GM12874 (cell line): ENCODE data around the gene ZDHHC1.

Source experiments
- TF ChIP-seq, protein P1 (sequence below): IDR thresholded peaks from 2 replicates; pipeline ENCODE4 v1.5.1; 2011; ENCODE audit warnings: low read depth, mild to moderate bottlenecking, control low read depth, low read length, moderate library complexity; ENCODE audit not compliant: insufficient read depth

The ZDHHC1 gene

DNA sequence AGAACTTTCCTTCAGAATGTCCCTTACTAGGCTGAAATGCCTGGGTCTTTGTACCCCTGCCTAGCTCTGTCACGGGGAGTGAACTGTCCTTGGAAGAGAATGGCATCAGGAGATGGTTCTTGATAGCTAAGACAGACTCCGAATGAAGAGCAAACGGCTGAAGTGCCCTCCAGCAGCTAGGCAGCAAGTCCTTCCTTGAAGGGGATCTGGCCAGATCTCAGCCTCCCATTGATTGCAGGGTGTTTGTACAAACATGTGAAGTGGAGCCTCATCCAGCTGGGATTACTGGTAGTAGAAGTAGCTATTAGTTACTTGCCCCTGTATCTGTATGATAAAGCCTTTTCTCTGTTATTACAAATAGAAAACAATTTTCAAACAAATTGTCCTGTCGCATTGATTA is 58.7 kb downstream of the ZDHHC1 start:
- TF ChIP-seq, protein P1, sequence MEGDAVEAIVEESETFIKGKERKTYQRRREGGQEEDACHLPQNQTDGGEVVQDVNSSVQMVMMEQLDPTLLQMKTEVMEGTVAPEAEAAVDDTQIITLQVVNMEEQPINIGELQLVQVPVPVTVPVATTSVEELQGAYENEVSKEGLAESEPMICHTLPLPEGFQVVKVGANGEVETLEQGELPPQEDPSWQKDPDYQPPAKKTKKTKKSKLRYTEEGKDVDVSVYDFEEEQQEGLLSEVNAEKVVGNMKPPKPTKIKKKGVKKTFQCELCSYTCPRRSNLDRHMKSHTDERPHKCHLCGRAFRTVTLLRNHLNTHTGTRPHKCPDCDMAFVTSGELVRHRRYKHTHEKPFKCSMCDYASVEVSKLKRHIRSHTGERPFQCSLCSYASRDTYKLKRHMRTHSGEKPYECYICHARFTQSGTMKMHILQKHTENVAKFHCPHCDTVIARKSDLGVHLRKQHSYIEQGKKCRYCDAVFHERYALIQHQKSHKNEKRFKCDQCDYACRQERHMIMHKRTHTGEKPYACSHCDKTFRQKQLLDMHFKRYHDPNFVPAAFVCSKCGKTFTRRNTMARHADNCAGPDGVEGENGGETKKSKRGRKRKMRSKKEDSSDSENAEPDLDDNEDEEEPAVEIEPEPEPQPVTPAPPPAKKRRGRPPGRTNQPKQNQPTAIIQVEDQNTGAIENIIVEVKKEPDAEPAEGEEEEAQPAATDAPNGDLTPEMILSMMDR: no peak

- TF ChIP-seq, protein P1: no peak
Observed at GRCh38 chr16:67356396-67356795, 59.9 kb downstream of the ZDHHC1 start.

DNA sequence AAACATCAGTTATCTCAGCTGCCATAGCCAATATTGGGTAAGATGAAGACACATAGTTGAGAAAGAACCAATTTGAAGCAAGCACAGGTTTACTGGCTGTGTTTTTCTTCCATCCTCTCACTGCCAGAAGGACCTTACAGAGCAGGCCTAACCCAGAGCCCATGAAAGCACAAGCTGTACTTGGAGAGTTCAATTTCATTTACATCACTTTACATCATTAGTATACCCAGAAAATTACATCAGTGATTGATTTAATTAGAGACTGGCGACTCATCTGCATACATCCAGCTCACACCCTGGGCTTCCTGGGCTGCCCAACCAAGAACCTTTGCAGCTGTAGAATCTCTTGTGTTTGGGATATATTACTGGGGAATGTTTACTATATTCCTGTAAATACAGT is 66.0 kb downstream of the ZDHHC1 start:
- TF ChIP-seq, protein P1: no peak

- TF ChIP-seq, protein P1: no peak
Observed at GRCh38 chr16:67349172-67349571, 67.1 kb downstream of the ZDHHC1 start.

DNA sequence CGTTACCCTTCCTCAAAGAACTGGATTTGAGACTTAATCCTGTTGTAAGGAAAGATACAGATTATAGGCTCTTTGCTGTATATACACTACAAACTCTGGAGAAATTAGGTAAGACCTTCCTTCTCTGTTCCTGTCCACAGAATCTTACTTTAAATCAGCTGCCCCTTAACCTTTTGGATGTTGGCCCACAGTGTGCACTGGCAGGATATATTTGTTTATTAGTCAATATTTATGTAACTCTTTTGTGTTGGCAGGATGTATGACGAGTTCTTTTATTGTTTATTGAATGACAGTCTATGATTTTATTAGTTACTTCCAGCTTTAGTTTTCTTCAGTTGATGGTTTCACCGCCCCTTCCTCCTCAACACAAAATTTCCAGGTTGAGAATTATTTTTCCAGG is 69.9 kb downstream of the ZDHHC1 start:
- TF ChIP-seq, protein P1: no peak

DNA sequence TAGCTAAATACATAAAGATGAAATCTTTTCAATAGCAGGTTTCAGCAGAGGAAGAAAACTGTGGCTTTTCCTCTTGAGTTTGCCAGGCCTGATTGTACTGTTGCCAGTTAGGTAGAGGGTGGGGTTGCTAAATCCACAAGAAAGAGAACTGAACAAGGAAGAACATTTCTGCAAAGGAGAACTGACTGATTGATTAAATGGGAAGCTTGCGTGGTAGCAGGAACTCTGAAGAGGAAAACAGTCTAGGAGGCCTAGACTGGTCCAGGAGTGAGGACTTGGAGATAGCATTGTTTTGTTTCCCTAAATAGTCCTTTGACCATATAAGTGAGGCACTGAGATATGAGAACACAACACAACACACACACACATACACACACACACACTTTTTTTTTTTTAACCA is 70.9 kb downstream of the ZDHHC1 start:
- TF ChIP-seq, protein P1: no peak
